Measurements from ENCODE around the gene KLHL26.

DNA sequence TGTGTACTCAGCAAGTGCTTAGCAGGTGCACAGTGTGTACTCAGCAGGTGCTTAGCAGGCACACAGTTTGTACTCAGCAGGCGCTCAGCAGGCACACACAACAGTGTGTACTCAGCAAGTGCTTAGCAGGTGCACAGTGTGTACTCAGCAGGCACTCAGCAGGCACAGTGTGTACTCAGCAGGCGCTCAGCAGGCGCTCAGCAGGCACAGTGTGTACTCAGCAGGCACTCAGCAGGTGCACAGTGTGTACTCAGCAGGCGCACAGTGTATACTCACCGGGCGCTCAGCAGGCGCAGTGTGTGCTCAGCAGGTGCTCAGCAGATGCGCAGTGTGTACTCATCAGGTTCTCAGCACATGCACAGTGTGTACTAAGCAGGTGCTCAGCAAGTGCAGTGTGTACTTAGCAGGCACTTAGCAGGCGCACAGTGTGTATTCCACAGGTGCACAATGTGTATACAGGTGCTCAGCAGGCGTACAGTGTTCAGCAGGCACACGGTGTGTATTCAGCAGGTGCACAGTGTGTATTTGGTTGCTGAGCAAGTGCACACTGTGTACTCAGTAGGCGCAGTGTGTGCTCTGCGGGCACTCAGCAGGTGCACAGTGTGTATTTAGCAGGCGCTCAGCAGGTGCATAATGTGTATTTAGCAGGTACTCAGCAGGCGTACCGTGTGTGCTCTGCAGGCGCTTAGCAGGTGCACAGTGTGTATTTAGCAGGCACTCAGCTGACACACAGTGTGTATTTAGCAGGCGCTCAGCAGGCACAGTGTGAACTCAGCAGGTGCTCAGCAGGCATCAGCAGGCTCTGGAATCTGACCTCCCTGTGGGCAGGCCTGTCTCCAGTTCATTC is 61.7 kb downstream of the KLHL26 start:
- TF ChIP-seq, protein P1, sequence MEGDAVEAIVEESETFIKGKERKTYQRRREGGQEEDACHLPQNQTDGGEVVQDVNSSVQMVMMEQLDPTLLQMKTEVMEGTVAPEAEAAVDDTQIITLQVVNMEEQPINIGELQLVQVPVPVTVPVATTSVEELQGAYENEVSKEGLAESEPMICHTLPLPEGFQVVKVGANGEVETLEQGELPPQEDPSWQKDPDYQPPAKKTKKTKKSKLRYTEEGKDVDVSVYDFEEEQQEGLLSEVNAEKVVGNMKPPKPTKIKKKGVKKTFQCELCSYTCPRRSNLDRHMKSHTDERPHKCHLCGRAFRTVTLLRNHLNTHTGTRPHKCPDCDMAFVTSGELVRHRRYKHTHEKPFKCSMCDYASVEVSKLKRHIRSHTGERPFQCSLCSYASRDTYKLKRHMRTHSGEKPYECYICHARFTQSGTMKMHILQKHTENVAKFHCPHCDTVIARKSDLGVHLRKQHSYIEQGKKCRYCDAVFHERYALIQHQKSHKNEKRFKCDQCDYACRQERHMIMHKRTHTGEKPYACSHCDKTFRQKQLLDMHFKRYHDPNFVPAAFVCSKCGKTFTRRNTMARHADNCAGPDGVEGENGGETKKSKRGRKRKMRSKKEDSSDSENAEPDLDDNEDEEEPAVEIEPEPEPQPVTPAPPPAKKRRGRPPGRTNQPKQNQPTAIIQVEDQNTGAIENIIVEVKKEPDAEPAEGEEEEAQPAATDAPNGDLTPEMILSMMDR (IDR thresholded peaks at IDR 0.05) = no peak
- no peak for TF ChIP-seq ZFX (IDR thresholded peaks at IDR 0.05; ENCODE audit: borderline replicate concordance)
